Esophagus squamous epithelium (tissue), 5 donors: ENCODE results near the gene KANSL3. TPM values are rescaled to one million over a fixed set of nuclear protein-coding genes. Genes with fewer than 3 reads are reported as not detected.

Experiments
- DNase-seq: peaks from one replicate; lab custom pipeline; 2025; lab: John Stamatoyannopoulos, UW
- H3K27ac ChIP-seq, 4 donors: fragments of 200-600 bp; sonication (generic); one replicate each; pipeline ENCODE4 v1.5.1; 2016 to 2019; ENCODE audit warnings: mild to moderate bottlenecking in 1 of 4
- H3K27me3 ChIP-seq, 4 donors: fragments of 200-600 bp; sonication (generic); 1 replicate in 3 of 4; 2 replicates in 1 of 4; pipeline versions ENCODE4 v1.5.1 to v1.6.0; 2017 to 2021; ENCODE audit warnings: antibody characterized with exemption in 1 of 4
- H3K36me3 ChIP-seq, 3 donors: fragments of 200-600 bp; sonication (generic); one replicate each; pipeline ENCODE4 v1.5.1; 2016 to 2019
- H3K4me1 ChIP-seq, 3 donors: fragments of 200-600 bp; sonication (generic); one replicate each; pipeline ENCODE4 v1.5.1; 2017 to 2019
- H3K4me3 ChIP-seq, 4 donors: fragments of 200-600 bp; sonication (generic); 1 replicate in 3 of 4; 2 replicates in 1 of 4; pipeline ENCODE4 v1.5.1; 2016 to 2019; ENCODE audit warnings: mild to moderate bottlenecking in 2 of 4, moderate library complexity in 1 of 4
- H3K9me3 ChIP-seq, 3 donors: fragments of 200-600 bp; sonication (generic); one replicate each; pipeline ENCODE4 v1.5.1; 2016 to 2019
- CTCF ChIP-seq, 6 experiments: fragments of 450-650 bp in 4 of 6; fragments of 200-600 bp in 2 of 6; sonication (generic) in 2 of 6; IDR thresholded peaks; one replicate each; pipeline ENCODE4 v1.5.1; 2016 to 2019; ENCODE audit warnings: antibody characterized with exemption in 6 of 6, mild to moderate bottlenecking in 4 of 6, moderate library complexity in 4 of 6
- POLR2A ChIP-seq, 4 donors: fragments of 450-650 bp; IDR thresholded peaks; one replicate each; pipeline ENCODE4 v1.6.1; 2017; ENCODE audit warnings: antibody characterized with exemption in 4 of 4, mild to moderate bottlenecking in 4 of 4, moderate library complexity in 3 of 4
- WGBS, 2 donors: methylation state at CpG; one replicate each; pipeline ENCODE4 v1.1.5; 2018; 5-methylcytosine and 5-hydroxymethylcytosine counted together
- intact Hi-C: fragments of 100-400 bp; cut with DNase I; formaldehyde crosslinking; loops from one replicate; pipeline ENCODE4 v1.15.0; 2022
- total RNA-seq, 4 donors: library from RNA; depleted of rRNA; stranded (reverse); fragments of >200 nt; gene quantifications; one replicate each; pipeline ENCODE4 v1.1.0, GENCODE V29; 2016
- donor health status: DM: yes; HTN: yes; CAD: no.

KANSL3 gene
- total RNA-seq, 4 donors from 2014 or later, result 16.0 to 45.2 (median 18.1) TPM

DNA sequence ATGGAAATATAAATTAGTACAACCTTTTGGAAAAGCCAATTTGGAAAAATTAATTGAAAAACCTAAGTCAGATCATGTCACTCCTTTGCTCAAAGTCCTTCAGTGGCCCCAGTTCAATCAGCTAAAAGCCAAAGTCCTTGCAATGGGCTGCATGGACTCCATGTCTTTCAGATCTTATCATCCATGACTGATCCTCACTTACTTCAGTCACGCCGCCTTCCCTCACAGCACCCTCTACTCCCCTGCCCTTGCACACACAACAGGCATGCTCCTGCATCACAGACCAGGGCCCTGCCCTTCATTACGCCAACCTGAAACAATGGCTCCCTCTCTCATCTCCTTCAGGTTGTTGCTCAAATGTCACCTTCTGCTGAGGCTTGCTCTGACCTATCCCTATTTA lies 15.6 kb downstream of the KANSL3 start:
- intact Hi-C loops, result no loop called here
- no peak for DNase-seq
- WGBS, 2 donors, result 88 to 90% methylated on average over 3 of the region's 3 CpGs
- H3K36me3 ChIP-seq, result peaks cover 0 to 65% (median 10%) of the 10 kb centered on the region in 3 donors
- TF ChIP-seq CTCF (IDR thresholded peaks at IDR 0.05), result no peak
- no peak for TF ChIP-seq POLR2A (IDR thresholded peaks at IDR 0.05)
- H3K27me3 ChIP-seq, result no peaks in the 10 kb centered on the region
- H3K9me3 ChIP-seq, result no peaks in the 10 kb centered on the region
- peaks cover 15 to 53% (median 21%) of the 10 kb centered on the region in 3 donors for H3K4me1 ChIP-seq
- no peak overlapping the region for H3K27ac ChIP-seq
- no peak overlapping the region for H3K4me3 ChIP-seq

DNA sequence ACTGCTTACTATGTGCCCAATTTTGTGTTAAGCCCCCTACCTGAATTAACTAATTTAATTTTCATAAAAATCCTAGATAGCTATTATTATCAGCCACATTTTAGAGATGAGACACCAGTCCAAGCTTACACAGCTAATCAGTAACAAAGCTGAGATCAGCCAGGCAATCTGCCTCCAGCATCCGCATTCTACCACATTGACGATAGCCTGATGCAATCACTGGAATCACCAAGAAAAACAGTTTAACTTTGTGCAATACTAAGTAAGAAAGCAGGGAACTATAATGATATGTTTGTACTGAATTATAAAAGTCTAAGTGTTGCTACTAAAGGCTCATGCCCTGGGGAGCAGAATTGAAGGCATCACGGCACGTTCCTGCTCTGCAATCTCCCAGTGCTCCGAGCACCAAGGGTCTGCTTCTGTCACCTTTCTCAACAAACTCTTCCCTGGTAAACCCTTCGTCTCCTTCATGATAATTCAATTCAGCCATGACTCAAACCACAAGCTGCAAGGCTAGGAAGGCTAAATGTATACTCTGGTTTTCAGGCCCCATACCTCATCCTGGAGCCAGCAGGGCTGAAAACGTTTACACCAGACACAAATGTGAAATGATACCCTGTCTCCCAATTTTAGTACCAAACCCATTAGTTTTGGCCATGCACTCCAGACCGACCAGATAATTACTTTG lies 19.4 kb downstream of the KANSL3 start:
- H3K36me3 ChIP-seq, result peaks cover 5 to 80% (median 15%) of the 10 kb centered on the region in 3 donors
- H3K27ac ChIP-seq, result peak overlapping the region; percentile 25 to 71 (median 68)
- peaks cover 4 to 41% (median 9%) of the 10 kb centered on the region in 3 donors for H3K4me1 ChIP-seq
- intact Hi-C loops, result no loop called here
- no peak overlapping the region for H3K4me3 ChIP-seq
- H3K27me3 ChIP-seq, result no peaks in the 10 kb centered on the region
- DNase-seq, result no peak
- TF ChIP-seq CTCF (IDR thresholded peaks at IDR 0.05) (no peak), POLR2A (IDR thresholded peaks at IDR 0.05) (no peak)
- no peaks in the 10 kb centered on the region for H3K9me3 ChIP-seq
- 77 to 82% methylated on average over 7 to 8 of the region's 8 CpGs for WGBS, 2 donors

DNA sequence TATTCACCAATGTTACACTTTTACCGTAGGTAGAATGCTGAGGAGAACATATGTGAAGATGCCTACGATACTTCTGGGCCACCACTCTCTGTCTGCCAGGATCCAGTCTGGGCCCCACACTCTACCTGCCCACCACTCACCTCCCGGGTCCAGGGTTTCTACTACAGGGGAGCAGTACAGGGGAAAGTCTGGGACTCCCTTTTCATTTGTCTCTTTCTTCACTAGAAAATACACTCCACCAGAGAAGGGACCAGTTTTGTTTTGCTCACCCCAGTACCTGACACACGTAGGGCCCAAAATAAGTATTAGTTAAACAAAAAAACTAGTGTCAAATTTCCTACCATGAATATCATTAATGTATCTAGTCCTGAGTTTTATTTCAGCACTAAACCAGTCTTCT lies 21.1 kb downstream of the KANSL3 start:
- intact Hi-C loops, result no loop called here
- Histone ChIP-seq H3K9me3 (no peaks in the 10 kb centered on the region), H3K27me3 (no peaks in the 10 kb centered on the region), H3K36me3 (peaks cover 19 to 92% (median 25%) of the 10 kb centered on the region in 3 donors), H3K4me1 (peaks cover 4 to 35% (median 9%) of the 10 kb centered on the region in 3 donors), H3K27ac (peak overlapping the region; percentile 54 to 71 (median 68)), H3K4me3 (no peak overlapping the region)
- DNase-seq, result no peak
- TF ChIP-seq POLR2A (IDR thresholded peaks at IDR 0.05) (no peak), CTCF (IDR thresholded peaks at IDR 0.05) (no peak)
- WGBS, 2 donors, result 90 to 91% methylated on average over 4 of the region's 4 CpGs

DNA sequence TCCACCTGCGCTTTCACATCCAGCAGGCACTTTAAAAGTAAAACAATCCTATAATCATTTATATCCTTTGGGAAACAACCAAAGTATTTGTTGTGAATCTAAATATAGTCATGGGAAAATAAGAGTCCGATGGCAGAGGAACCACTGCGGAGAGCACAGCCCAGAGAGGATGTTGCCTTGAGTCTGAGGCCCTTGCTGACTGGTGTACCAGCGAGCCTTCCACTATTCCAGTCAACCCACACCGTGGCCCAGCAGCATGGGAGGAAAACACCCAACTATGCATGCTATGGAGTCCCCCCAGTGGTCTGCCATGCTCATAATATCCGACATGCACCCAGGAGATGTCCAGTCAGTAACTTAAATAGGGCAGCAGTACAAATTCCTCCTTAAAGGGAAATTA lies 21.6 kb downstream of the KANSL3 start:
- peaks cover 4 to 35% (median 9%) of the 10 kb centered on the region in 3 donors for H3K4me1 ChIP-seq
- TF ChIP-seq CTCF (IDR thresholded peaks at IDR 0.05), result no peak
- no peak for TF ChIP-seq POLR2A (IDR thresholded peaks at IDR 0.05)
- H3K36me3 ChIP-seq, result peaks cover 23 to 97% (median 26%) of the 10 kb centered on the region in 3 donors
- no peaks in the 10 kb centered on the region for H3K27me3 ChIP-seq
- H3K9me3 ChIP-seq, result no peaks in the 10 kb centered on the region
- H3K27ac ChIP-seq, result peak overlapping the region; percentile 54 to 71 (median 68)
- no peak overlapping the region for H3K4me3 ChIP-seq
- intact Hi-C loops, result no loop called here
- 79 to 87% methylated on average over 6 of the region's 6 CpGs for WGBS, 2 donors
- DNase-seq, result no peak

DNA sequence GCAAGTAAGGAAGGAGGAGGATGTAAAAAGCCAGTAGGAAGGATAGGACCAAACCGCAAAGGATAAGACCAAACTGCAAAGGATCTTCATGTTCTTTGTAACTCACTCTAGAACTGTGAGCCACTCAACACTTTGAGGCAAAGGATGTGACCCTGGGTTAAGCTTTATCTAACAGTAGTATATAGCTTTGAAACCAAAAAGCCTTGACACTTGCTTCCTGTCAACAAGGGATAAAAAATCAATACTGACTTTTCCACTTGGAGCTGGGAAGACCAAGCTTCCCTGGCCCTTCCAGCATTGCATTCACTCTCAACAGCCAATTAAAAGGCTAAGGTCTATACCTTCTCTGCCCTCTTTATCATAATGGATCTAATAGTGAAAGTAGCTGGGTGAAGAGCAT lies 22.0 kb downstream of the KANSL3 start:
- Histone ChIP-seq H3K4me1 (peaks cover 4 to 35% (median 9%) of the 10 kb centered on the region in 3 donors), H3K27ac (no peak overlapping the region), H3K4me3 (no peak overlapping the region), H3K36me3 (peaks cover 28 to 97% (median 30%) of the 10 kb centered on the region in 3 donors), H3K27me3 (no peaks in the 10 kb centered on the region), H3K9me3 (no peaks in the 10 kb centered on the region)
- WGBS, 2 donors, result 79 to 100% methylated on average over 1 of the region's 1 CpG
- TF ChIP-seq CTCF (IDR thresholded peaks at IDR 0.05) (no peak), POLR2A (IDR thresholded peaks at IDR 0.05) (no peak)
- no peak for DNase-seq
- intact Hi-C loops, result no loop called here
